Retinal pigment epithelial cell (primary cell): ENCODE measurements around the gene KANSL1L.
"Not testable (repeated sequence)": the region's sequence is repeated elsewhere in the genome, so short reads cannot be mapped to it uniquely, and the experiment has no call there.

Experiments
- DNase-seq: peaks from one replicate; pipeline ENCODE4 v3.0.0-alpha.2; 2010; ENCODE audit warnings: low read depth
- H3K4me3 ChIP-seq: 2 replicates; pipeline ENCODE4 v1.5.1; 2011; ENCODE audit warnings: mild to moderate bottlenecking, low read length, control low read depth, moderate library complexity
- TF ChIP-seq, protein P1 (sequence below): conservative IDR thresholded peaks from 2 replicates; pipeline ENCODE4 v1.5.1; 2011; ENCODE audit warnings: low read depth, low read length, control low read depth, inconsistent platforms

KANSL1L gene

GRCh38 chr2:210188190-210188589 lies 17.0 kb upstream of the KANSL1L start:
- no peak overlapping the region for H3K4me3 ChIP-seq
- TF ChIP-seq, protein P1, sequence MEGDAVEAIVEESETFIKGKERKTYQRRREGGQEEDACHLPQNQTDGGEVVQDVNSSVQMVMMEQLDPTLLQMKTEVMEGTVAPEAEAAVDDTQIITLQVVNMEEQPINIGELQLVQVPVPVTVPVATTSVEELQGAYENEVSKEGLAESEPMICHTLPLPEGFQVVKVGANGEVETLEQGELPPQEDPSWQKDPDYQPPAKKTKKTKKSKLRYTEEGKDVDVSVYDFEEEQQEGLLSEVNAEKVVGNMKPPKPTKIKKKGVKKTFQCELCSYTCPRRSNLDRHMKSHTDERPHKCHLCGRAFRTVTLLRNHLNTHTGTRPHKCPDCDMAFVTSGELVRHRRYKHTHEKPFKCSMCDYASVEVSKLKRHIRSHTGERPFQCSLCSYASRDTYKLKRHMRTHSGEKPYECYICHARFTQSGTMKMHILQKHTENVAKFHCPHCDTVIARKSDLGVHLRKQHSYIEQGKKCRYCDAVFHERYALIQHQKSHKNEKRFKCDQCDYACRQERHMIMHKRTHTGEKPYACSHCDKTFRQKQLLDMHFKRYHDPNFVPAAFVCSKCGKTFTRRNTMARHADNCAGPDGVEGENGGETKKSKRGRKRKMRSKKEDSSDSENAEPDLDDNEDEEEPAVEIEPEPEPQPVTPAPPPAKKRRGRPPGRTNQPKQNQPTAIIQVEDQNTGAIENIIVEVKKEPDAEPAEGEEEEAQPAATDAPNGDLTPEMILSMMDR = no peak
- no peak for DNase-seq

DNA sequence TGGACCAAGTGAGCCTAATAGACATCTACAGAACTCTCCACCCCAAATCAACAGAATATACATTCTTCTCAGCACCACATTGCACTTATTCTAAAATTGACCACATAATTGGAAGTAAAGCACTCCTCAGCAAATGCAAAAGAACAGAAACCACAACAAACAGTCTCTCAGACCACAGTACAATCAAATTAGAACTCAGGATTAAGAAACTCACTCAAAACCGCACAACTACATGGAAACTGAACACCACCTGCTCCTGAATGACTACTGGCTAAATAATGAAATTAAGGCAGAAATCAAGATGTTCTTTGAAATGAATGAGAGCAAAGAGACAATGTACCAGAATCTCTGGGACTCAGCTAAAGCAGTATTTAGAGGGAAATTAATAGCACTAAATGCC lies 12.7 kb upstream of the KANSL1L start:
- not testable (repeated sequence) for DNase-seq, H3K4me3 ChIP-seq

GRCh38 chr2:210181606-210182088 lies 10.4 kb upstream of the KANSL1L start:
- not testable (repeated sequence) for DNase-seq, H3K4me3 ChIP-seq

DNA sequence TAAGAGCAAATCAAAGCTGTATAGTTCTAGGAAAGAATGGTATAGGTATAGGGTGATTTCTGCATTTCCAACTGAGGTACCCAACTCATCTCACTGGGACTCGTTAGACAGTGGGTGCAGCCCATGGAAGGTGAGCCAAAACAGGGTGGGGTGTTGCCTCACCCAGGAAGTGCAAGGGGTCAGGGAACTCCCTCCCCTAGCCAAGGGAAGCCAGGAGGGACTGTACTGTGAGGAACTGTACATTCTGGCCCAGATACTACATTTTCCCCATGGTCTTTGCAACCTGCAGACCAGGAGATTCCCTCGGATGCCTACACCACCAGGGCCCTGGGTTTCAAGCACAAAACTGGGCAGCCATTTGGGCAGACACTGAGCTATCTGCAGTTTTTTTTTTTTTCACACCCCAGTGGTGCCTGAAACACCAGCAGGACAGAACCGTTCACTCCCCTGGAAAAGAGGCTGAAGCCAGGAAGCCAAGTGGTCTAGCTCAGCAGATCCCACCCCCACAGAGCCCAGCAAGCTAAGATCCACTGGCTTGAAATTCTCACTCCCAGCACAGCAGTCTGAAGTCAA lies 9.9 kb upstream of the KANSL1L start:
- H3K4me3 ChIP-seq, DNase-seq: not testable (repeated sequence)

DNA sequence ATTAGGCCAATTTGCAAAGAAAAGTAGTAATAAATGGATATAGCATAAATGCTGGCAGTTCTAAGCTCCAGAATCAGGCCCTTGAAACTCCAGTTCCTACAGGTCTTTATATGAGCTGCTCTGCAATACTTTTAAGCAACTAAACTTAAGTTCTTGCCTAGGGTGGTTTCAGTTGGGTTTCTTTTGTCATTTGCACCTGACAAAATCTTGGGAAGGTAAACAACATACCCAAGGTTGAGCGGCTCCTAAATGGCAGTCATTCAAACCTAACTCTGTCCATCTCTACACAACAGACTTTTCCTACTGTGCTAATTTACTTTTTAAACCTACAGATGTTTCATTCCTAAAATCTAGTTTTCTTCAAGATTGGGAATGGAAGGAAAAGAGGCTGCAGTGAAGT lies 9.3 kb upstream of the KANSL1L start:
- no peak for DNase-seq
- no peak overlapping the region for H3K4me3 ChIP-seq
- TF ChIP-seq, protein P1 = no peak

DNA sequence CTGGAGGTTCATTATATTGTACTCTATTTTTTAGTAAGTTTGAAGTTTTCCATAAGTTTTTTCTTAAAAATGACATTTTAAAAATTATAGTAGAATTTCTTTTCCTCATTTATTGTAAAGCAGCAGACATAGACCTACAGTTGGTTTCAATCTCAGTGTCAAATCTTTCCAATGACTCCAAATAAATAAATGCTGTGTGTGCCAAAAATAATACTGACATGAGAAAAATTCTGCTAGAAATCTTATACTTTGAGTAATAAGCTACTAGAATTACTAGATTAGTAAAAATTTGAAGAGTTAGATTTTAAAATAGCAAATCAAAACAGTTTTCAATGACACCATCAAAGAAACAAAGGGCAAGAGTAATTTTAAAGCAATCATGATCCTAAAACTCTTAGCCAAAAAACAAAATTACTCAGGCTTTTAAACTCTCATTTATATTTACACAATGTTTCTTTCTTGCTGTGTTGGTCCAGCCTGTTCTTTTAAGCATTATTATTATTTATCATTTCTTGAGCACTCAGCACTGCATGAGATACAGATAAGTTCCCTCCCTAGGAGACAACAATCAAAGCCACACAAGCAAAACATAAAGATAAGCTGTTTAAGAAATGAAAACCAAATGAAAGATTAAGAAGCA lies 8.3 kb upstream of the KANSL1L start:
- TF ChIP-seq, protein P1 = no peak
- no peak for DNase-seq
- H3K4me3 ChIP-seq = no peak overlapping the region

DNA sequence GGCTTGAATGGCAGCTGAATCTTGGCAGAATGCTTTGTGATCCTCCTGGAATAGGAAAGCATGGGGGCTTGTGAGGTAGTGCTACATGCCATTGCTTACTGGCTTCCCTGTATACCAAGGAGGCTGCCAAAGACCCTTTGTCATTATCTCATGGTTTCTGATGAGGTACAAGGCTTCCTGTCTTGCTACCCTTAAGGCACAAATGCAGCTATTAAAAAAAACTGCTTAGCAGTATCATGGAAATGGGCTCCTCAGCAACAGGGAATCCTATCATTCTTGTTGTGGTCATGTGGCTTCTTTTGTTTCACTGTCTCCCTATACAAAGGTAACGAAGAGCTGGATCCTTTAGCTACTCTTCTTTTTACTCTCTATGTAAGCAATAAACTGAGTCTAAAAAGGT lies 6.6 kb upstream of the KANSL1L start:
- TF ChIP-seq, protein P1 = no peak
- no peak for DNase-seq
- no peak overlapping the region for H3K4me3 ChIP-seq

DNA sequence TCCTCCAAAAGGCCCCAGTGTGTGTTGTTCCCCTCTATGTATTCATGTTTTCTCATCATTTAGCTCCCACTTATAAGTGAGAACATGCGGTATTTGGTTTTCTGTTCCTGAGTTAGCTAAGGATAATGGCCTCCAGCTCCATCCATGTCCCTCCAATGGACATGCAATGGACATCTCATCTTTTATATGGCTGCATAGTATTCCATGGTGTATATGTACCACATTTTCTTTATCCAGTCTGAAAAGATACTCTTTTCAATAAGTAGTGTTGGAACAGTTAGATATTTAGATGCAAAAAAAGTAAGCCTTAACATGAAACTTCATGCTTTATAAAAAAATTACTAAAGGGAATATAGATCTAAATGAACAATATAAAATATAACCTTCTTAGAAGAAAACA lies 5.9 kb upstream of the KANSL1L start:
- not testable (repeated sequence) for H3K4me3 ChIP-seq, DNase-seq

DNA sequence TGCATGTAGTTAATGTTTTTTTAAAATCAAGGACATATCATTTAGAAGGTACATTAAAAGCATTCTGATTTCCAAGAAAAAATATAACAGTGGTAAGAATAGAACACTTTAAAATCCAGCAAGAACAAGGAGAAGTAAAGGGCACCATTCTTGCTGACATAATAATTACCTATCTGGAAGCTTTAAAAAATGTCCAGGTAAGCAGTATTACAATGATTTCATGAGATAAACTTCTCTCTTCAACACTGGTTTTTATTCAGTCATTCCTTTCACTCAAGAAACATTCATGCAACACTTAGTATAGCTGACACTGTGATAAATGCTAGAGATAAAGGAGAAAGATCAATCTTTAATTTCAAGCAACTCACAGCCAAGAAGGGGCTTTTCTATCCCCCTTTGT lies 2.9 kb upstream of the KANSL1L start:
- no peak for DNase-seq
- no peak overlapping the region for H3K4me3 ChIP-seq
- TF ChIP-seq, protein P1 = no peak
